ENCODE measurements around the gene CYB5D1.
"Not testable (repeated sequence)": the region's sequence is repeated elsewhere in the genome, so short reads cannot be mapped to it uniquely, and the experiment has no call there.

Gene CYB5D1

DNA sequence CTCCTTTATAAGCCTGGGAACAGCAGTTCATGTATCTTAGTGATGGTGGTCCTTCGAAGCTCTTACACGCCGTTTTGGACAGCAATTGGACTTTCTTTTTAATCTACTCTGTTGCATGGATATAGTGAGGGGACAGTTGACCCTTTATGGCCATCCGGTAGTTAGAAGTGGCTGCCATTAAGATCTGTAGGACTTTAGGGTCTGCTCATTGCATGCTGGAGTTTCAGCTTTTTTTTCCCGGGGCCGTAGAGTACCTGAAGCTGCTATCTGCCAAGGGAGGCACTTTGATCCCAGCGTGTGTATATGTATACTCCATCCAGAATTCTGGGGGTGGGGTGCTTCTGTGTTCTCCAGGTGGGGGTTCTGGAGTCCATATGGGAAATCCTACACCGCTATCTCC is 1.2 kb downstream of the CYB5D1 start:
- DNase-seq: no peak

DNA sequence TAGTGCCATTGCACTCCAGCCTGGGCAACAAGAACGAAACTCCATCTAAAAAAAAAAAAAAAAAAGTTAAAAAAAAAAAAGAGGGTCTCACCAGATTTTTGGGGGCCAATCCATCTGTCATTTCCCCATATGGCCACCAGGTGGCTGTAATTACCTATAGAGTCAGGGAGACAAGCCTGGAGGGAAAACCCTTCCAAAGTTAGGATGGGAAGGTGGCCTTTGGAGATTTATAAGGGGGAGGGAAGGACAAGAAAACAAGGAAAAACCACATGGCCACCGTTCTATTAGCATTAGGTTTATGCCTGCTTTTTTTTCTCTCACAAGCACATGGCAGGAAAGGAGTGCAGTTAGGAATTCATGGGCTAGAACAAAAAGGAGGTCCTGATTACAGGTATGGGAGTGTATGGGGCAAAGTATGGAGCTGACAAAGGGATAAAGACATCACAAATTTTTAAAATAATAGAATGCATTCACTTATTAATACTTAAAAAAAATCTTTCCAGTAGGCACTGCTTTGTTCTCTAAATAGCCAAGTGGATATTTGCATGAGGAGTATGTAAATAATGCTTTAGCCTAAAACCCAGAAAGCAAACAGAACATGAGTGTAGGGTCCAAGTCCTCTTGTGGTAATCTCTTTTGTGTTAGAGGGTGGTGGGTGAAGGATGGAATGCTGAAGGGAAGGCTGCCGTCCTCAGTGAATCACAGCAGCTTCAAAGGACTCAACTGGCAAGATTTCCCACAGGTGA is 5.1 kb downstream of the CYB5D1 start:
- DNase-seq: peak; percentile 65

DNA sequence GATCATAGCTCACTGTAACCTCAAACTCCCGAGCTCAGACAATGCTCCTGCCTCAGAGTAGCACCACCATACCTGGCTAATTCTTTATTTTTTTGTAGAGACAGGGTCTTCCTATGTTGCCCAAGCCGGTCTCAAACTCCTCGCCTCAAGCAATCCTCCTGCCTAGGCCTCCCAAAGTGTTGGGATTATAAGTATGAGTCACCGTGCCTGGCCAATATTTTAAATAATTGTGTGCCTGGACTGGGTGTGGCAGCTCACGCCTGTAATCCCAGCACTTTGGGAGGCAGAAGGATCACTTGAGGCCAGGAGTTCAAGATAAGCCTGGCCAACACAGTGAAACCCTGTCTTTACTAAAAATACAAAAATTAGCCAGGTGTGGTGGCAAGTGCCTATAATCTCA is 6.6 kb downstream of the CYB5D1 start:
- not testable (repeated sequence) for DNase-seq

- no peak for DNase-seq
Observed at GRCh38 chr17:7864995-7865650, 7.3 kb downstream of the CYB5D1 start.

DNA sequence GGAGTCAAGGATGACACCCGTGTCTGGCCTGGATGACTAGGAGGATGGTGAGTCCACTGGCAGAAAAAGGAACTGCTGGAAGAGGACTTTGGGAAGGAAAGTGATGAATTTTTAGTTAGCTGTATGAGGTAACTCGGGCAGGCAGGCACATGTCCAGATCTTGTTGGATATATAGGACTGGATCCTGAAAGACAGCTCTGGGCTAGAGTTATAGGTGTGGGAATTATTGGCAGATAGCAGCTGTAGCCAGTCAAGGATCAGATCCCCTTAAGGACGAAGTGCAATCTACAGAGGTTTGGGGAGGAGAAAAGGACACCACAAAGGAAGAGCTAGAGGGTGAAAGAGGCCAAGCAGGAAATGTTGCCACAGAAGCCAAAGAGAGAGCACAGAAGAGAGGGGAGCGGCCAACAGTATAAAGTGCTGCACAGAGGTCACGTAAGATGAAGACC is 10.1 kb downstream of the CYB5D1 start:
- no peak for DNase-seq

- DNase-seq: no peak
Observed at GRCh38 chr17:7873051-7873450, 15.2 kb downstream of the CYB5D1 start.

GRCh38 chr17:7875804-7876370 is 18.1 kb downstream of the CYB5D1 start:
- DNase-seq: no peak

GRCh38 chr17:7878234-7878633 is 20.4 kb downstream of the CYB5D1 start:
- DNase-seq: no peak

DNA sequence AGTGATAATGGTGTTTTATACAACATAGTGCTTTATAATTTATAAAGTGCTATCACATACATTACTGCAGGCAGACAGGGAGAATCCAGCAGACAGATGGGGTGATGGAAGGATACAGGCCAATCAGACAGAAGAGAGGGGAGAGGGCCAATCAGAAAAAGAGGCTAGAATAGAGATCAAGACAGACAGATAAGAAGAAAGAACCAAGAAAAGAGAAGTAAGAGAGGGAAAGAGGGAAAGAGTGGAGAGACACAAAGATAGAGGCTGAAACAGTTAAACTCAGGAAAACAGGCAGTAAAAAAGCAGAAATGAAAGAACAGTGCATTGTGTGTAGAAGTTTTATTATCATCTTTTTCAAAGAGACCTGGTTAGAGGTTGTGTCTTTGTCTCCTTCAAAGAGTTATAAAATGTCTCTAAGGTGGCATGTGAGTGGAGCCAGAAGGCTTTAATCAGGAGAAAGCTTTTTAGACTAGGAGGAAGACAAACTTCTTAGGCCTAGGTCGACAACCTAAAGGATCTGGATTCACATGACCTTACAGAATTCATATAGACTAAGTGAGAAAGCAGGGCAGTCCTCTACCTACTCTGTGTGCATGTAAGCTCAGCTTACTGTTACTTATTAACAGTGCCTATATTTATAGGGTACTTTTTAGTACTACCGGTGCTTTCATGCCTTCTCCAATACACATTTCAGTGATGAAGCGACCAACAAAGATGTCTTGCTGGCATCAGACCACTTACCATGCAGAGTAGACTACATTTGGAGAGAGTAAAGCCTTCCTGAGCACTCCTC is 22.5 kb downstream of the CYB5D1 start:
- DNase-seq: no peak

GRCh38 chr17:7881276-7882054 is 23.7 kb downstream of the CYB5D1 start:
- DNase-seq: no peak

- peak; percentile 84 for DNase-seq
Observed at GRCh38 chr17:7882068-7882467, 24.3 kb downstream of the CYB5D1 start.

DNA sequence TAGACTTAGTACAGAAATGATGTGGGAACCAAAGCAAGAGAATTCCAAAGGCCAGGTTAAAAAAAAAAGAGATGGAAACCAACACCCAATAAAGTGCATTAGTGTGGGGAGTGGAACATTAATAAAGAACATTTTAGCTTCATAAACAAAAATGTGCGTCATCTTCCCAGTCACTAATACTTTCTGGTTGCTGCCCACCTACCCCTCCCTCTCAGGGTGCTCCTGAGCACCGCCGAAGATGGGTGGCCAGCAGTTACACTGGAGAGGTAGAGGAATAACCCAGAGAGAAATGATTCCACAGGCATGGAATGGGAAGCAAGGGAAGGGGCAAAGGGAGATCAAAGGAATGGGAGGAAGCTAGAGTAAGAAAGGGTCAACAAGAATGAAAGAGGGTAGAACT is 24.8 kb downstream of the CYB5D1 start:
- peak; percentile 32 for DNase-seq

- DNase-seq: peak; percentile 7
Observed at GRCh38 chr17:7883781-7884386, 26.1 kb downstream of the CYB5D1 start.

DNA sequence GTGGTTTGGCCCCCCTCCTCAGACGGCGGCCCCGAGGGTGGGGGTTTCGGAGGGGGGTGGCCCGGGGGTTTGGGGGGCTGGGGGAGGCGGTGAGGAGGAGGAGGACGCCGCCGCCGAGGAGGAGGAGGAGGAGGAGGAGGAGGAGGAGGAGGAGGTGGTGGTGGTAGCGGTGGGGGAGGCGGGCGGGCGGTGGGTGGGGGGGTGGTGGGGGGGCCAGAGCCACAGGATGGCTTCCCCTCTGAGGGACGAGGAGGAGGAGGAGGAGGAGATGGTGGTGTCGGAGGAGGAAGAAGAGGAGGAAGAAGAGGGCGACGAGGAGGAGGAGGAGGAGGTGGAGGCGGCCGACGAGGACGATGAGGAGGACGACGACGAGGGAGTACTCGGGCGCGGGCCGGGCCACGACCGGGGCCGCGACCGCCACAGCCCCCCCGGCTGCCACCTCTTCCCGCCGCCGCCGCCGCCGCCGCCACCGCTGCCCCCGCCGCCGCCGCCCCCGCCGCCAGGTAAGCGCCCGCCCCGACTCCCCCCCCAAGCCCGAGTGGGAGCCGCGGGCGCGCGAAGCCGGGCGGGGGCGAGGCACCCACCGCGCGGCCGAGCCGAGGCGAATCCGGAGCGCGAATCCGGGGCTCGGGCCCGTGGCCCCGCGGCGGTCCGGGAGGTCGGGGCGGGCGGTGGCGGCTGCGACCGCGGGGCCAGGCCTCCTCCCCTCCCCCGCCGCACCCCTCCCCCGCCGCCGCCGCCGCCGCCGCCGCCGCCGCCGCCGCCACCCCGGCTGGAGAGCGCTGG is 27.0 kb downstream of the CYB5D1 start:
- no peak for DNase-seq

DNA sequence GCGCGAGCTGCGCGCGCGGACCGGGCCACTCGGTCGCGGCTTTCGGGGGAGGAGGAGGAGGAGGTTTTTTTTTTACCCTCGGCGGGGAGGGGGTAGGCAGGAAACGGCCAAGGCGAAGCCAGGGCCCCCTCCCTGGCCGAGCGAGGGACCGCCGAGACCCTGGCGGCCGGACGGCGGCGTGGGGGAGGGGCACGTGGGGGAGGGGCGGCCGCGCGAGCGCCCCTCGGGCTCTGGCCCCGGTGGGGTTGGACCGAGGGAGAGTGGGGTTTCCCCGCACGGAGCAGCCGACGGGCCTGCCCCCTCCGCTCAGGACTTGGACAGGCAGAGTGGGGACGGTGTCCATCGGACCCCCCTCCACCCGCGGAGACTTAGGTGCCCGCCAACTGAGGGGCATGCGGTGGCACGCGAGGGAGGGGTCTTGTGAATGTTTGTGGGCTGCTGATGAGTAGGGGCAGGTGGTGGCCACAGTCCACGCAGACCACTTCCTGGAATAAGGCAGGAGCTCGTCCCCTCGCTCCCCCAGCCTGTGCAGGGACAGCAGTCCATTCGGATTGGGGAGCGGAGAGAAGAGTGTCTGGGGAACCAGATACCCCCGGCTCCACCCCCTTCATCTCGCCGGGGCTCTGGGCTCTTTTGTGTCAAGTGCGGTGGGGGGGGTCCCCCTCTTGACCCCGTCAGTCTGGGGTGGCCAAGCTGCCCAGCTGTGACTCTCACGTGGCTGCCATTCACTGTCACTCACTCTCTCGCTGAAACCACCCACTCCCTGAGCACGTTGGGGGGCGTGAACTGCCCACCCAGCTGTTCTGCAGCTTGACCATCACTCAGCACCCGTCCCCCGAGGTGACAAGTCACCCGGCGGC is 27.8 kb downstream of the CYB5D1 start:
- DNase-seq: peak; percentile 8

DNA sequence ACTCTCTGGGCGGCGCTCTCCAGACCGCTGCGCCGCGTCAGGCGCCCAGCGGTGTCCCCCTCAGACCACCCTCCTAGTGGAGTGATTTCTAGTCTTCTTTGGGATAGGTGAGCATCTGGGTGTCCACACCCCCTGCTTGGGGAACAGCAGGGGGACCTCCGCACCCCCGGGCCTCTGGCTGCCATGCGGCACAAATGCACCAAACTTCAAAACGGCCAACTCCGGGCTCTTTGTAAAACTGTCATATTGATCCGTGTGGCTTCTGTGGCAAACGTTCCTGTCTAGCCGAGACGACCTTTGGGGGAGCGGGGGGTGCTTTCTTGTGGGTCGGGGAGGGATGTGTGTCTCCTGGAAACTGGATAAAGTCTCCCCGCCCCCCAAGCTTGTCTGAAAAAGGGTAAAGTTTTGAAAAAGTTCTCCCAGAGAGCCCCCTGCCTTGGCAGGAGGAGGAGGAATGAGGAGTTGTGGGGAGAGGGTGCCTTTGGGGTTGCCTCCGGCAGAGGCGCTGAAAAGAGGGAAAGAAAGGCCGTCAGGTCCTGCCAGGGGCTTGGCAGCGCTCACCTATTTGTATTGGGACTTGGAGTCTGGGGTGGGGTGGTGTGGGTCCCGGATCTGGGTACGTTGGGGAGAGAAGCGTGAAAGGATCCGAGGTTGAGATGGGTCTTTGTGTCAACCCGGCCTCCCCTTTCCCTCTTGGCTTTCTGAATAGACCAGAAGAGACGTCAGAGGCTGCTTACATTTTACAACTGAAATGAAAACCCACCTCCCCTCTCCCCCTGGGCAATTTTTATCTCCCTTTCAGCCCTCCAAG is 28.6 kb downstream of the CYB5D1 start:
- DNase-seq: peak; percentile 31

DNA sequence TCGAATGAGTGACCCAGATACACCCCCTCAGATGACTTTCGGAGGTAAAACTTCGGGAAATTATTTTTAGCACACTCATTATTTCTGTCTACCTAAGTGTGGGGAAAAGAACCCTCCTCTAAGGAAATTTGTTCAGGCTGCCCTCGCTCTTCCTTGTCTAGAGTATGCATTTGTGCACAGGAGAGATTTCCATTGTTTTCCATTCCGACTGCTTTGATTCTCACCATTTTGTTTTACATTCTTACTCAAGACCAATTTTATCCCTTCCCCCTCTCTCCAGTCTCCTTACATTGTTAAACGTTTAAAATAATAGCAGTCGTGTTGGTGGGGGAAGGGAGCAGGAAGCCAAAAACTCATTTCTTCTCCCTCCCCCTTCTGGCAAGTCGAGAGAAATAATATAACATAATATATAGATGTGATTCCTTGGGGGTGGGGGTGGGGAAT is 29.3 kb downstream of the CYB5D1 start:
- no peak for DNase-seq

- peak; percentile 85 for DNase-seq
Observed at GRCh38 chr17:7887482-7888183, 29.8 kb downstream of the CYB5D1 start.
